NT2/D1 (cell line): ENCODE measurements around the gene HOXA2.

Experiments used
- SUZ12 ChIP-seq: IDR thresholded peaks from 2 replicates; pipeline ENCODE4 v1.6.1; 2011; ENCODE audit not compliant: insufficient read length, insufficient read depth; ENCODE audit errors: extremely low read depth
- YY1 ChIP-seq: IDR thresholded peaks from 2 replicates; pipeline ENCODE4 v1.6.1; 2011; ENCODE audit not compliant: insufficient read length, insufficient read depth
- ZNF274 ChIP-seq: IDR thresholded peaks from 2 replicates; pipeline ENCODE4 v1.6.1; 2011; ENCODE audit warnings: mild to moderate bottlenecking, low read depth, low read length

DNA sequence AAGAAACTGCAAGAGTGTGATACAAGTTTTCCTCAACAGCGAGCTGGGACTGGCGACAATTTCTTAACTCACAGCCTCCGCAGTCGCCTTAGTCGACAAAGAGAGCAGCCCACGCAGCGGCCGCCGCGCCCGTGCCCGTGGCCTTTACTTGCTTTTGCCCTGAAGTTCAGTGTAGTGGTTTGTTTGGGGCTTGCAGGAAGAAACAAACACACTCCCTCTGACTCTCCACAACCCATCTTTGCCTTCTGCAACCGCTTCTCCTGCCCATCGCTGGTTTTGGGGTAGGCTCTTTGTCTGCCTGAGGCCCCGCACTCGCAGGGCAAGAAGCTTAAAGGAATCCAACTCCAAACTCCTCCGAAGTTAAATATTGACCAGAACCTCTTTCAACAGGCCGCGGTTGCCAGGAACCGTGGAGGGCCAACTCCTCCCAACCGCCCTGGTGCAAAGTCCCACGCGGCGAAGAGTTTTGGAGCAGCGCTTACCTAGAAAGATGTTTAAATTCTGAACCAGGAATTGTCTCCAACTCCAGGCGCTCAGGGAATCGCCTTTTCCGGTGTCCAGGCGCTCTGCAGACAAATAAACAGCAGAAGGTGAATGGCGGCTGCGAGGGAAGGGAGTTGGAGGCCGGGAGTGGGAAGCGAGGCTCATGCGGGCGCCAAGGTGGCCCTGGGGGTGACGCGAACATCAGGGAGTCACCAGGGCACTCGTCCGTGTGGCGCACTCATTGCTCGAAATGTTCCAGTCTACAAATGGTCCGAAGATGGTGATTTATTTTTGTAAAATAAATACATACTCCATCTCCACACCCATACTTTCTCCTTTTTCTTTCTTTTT, 19.8 kb upstream of the HOXA2 start:
- TF ChIP-seq ZNF274 (no peak), YY1 (no peak), SUZ12 (no peak)
